AG04450 (cell line): Measurements from ENCODE around the gene CPNE5. TPM values are rescaled to one million over a fixed set of nuclear protein-coding genes. Genes with fewer than 3 reads are reported as not detected.

ENCODE experiments used
- CTCF ChIA-PET: fragments of 300-600, 350-600 bp; formaldehyde crosslinking; extraction: SDS; loops from one replicate; lab custom pipeline; 2022; ENCODE audit warnings: antibody characterized with exemption, inconsistent platforms; lab: Charles Lee
- POLR2A ChIA-PET: fragments of 350-600 bp; formaldehyde crosslinking; extraction: SDS; loops from one replicate; lab custom pipeline; 2021; ENCODE audit warnings: antibody characterized with exemption, inconsistent platforms; lab: Yijun Ruan, JAX
- DNase-seq: peaks from one replicate; pipeline ENCODE4 v3.0.0-alpha.2; 2011; ENCODE audit warnings: low read depth, low spot score
- H3K27ac ChIP-seq: one replicate; pipeline ENCODE4 v1.5.1; 2012; ENCODE audit warnings: low read depth, low read length, control low read depth
- H3K27me3 ChIP-seq: one replicate; pipeline ENCODE4 v1.6.0; 2012; ENCODE audit warnings: low read length; ENCODE audit not compliant: control insufficient read depth, insufficient read depth
- H3K4me3 ChIP-seq: 2 replicates; pipeline ENCODE4 v1.5.1; 2011; ENCODE audit warnings: mild to moderate bottlenecking, low read depth, low read length, control low read depth
- H3K9me3 ChIP-seq: 2 replicates; pipeline ENCODE4 v1.5.1; 2012; ENCODE audit warnings: low read length; ENCODE audit not compliant: control insufficient read depth, insufficient read depth
- CTCF ChIP-seq: IDR thresholded peaks from 2 replicates; pipeline ENCODE4 v1.5.1; 2011; ENCODE audit warnings: low read depth, low read length, control low read depth, inconsistent platforms
- polyA plus RNA-seq: library from polyadenylated mRNA; depleted of rRNA; stranded (reverse); fragments of >200 nt; gene quantifications from 2 replicates; pipeline ENCODE4 v1.2.3, GENCODE V29; 2011; rRNA removed

CPNE5 gene
- polyA plus RNA-seq, 1 experiment = 0.10 TPM

- TF ChIP-seq CTCF = no peak
- DNase-seq = no peak
- Histone ChIP-seq H3K9me3 (no peaks in the 10 kb centered on the region), H3K27ac (no peak overlapping the region), H3K4me3 (no peak overlapping the region), H3K27me3 (no peaks in the 10 kb centered on the region)
- POLR2A ChIA-PET = no interaction called here
- CTCF ChIA-PET = interaction anchor here (1.2 to 2.2 kb wide), 4 partner anchors 33 to 327 kb away, joined by 5 to 8 read pairs (median 6); no protein-coding TSS in a partner anchor
Observed at GRCh38 chr6:36691011-36691410, 148.2 kb downstream of the CPNE5 start.

Other genes with a start within 250 kb of the CPNE5 start
- gene SRSF3, start 245.1 kb downstream of the CPNE5 start, polyA plus RNA-seq = 317 and 423 TPM in 2 replicates
- 722 and 830 TPM in 2 replicates for gene CDKN1A, start 160.7 kb downstream of the CPNE5 start, polyA plus RNA-seq
- not detected in 2 replicates for gene RAB44, start 141.6 kb downstream of the CPNE5 start, polyA plus RNA-seq
- gene PPIL1, start 35.4 kb upstream of the CPNE5 start, polyA plus RNA-seq = 34.4 and 40.7 TPM in 2 replicates
- gene C6orf89, start 46.5 kb upstream of the CPNE5 start, polyA plus RNA-seq = 59.7 and 60.4 TPM in 2 replicates
- gene PI16, start 115.3 kb upstream of the CPNE5 start, polyA plus RNA-seq = 0.05 and 0.11 TPM in 2 replicates
- gene MTCH1, start 146.8 kb upstream of the CPNE5 start, polyA plus RNA-seq = 149 and 160 TPM in 2 replicates
- not detected in 2 replicates for gene FGD2, start 166.2 kb upstream of the CPNE5 start, polyA plus RNA-seq